ENCODE measurements around the gene FAM237B. TPM values are rescaled to one million over a fixed set of nuclear protein-coding genes. Genes with fewer than 3 reads are reported as not detected.
A peak's percentile ranks its signal among the peaks of the same experiment; 100 is the strongest.

Gene FAM237B
- total and polyA plus RNA-seq, 9 of the 15 experiments (the other 6 are each of a cell fraction or from before 2014, with no cell fraction given), result not detected

- TF ChIP-seq MXD1 (CRISPR knock-in tag; IDR thresholded peaks at IDR 0.05; ENCODE audit: borderline replicate concordance, poor library complexity, severe bottlenecking) (no peak), TBP (optimal IDR thresholded peaks at IDR 0.05; ENCODE audit: low read depth, low read length) (peak; percentile 86), FOSL1 (tag; conservative IDR thresholded peaks at IDR 0.05) (peak; percentile 30), ZBTB33 (CRISPR knock-in tag; IDR thresholded peaks at IDR 0.05) (peak; percentile 63), HLTF (IDR thresholded peaks at IDR 0.05) (peak; percentile 83), ZC3H4 (CRISPR knock-in tag; IDR thresholded peaks at IDR 0.05; ENCODE audit: borderline replicate concordance) (no peak), MAZ (CRISPR knock-in tag; conservative IDR thresholded peaks at IDR 0.05 in 1 of 2, IDR thresholded peaks at IDR 0.05 in 1 of 2) (peak; percentile 63 to 77; a peak in 2 of 4 replicates), HMGN3 (IDR thresholded peaks at IDR 0.05; ENCODE audit: borderline replicate concordance, extremely low read depth, insufficient read length, low read depth, low read length) (peak; percentile 88), CBX1 (IDR thresholded peaks at IDR 0.05; ENCODE audit: low read depth) (peak; percentile 88), PREB (CRISPR knock-in tag; IDR thresholded peaks at IDR 0.05) (peak; percentile 75; the same call in 1 of the 2 replicates), KLF1 (tag; IDR thresholded peaks at IDR 0.05) (peak; percentile 39; the same call in 1 of the 2 replicates), ZBTB1 (CRISPR knock-in tag; IDR thresholded peaks at IDR 0.05; ENCODE audit: borderline replicate concordance, low read depth) (peak; percentile 57; the same call in 1 of the 2 replicates), ZNF445 (CRISPR knock-in tag; IDR thresholded peaks at IDR 0.05; ENCODE audit: low read depth) (no peak), GABPA (tag; conservative IDR thresholded peaks at IDR 0.05; ENCODE audit: low read depth) (peak; percentile 75), IFI16 (CRISPR knock-in tag; IDR thresholded peaks at IDR 0.05) (no peak), AFF1 (IDR thresholded peaks at IDR 0.05; ENCODE audit: low read depth in 1 of 2, partially characterized antibody in 2 of 2) (peak; percentile 18 to 92), ZNF589 (CRISPR knock-in tag; IDR thresholded peaks at IDR 0.05; ENCODE audit: low read depth) (no peak), LEF1 (IDR thresholded peaks at IDR 0.05) (peak; percentile 68; the same call in 1 of the 2 replicates)
Observed at GRCh38 chr7:90346336-90347125, 25.4 kb upstream of the FAM237B start, which contains the start of gene GTPBP10 (continued).
